G401 (cell line): ENCODE data around the gene BOLA1. TPM values are rescaled to one million over a fixed set of nuclear protein-coding genes. Genes with fewer than 3 reads are reported as not detected.

ENCODE experiments used
- total RNA-seq: library from RNA; depleted of rRNA; stranded (reverse); fragments of >200 nt; shearing (Covaris generic); gene quantifications from 2 replicates; pipeline ENCODE4 v1.2.3, GENCODE V29; 2014; rRNA removed

Gene BOLA1
- total RNA-seq, 1 experiment from 2014 or later: not detected

Other genes starting within 250 kb of the BOLA1 start
- gene FCGR1A, start 116.9 kb upstream of the BOLA1 start, total RNA-seq: not detected in 2 replicates
- 26.9 and 36.8 TPM in 2 replicates for gene SV2A, start 18.3 kb downstream of the BOLA1 start, total RNA-seq
- gene SF3B4, start 28.2 kb downstream of the BOLA1 start, total RNA-seq: 20.3 and 23.3 TPM in 2 replicates
- gene MTMR11, start 37.3 kb downstream of the BOLA1 start, total RNA-seq: 7.8 and 8.4 TPM in 2 replicates
- gene OTUD7B, start 111.2 kb downstream of the BOLA1 start, total RNA-seq: 6.0 and 11.9 TPM in 2 replicates
- 35.3 and 43.2 TPM in 2 replicates for gene VPS45, start 168.2 kb downstream of the BOLA1 start, total RNA-seq